C4-2B (cell line): ENCODE results near the gene NPAS3.

Experiments used
- H3K27ac ChIP-seq: fragments of 450-650 bp; 2 replicates; pipeline ENCODE4 v1.5.1; 2017
- ZFX ChIP-seq: fragments of 450-650 bp; IDR thresholded peaks from 2 replicates; pipeline ENCODE4 v1.6.1; 2017
- TF ChIP-seq, protein P1 (sequence below): fragments of 450-650 bp; conservative IDR thresholded peaks from 2 replicates; pipeline ENCODE4 v1.5.1; 2017; ENCODE audit warnings: mild to moderate bottlenecking

Gene NPAS3

DNA sequence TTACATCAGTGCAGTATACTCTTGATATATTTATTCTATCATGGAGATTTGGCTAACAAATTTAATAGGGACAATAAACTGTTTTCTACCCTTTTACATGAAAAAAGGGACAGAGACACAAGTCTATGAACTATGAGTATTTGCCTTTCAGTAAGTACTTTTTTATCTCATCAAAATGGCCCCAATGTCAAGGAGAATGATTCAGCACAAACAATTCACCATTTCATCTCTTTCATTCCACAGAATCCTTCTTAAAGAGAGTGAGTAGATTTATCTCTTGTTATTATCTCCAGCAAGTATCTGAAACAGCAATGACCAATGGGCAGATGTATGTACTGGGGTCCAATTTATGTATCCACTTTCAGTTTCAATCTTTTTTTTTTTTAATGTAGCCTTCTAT lies 447.5 kb downstream of the NPAS3 start:
- H3K27ac ChIP-seq: no peak overlapping the region
- no peak for TF ChIP-seq ZFX
- TF ChIP-seq, protein P1, sequence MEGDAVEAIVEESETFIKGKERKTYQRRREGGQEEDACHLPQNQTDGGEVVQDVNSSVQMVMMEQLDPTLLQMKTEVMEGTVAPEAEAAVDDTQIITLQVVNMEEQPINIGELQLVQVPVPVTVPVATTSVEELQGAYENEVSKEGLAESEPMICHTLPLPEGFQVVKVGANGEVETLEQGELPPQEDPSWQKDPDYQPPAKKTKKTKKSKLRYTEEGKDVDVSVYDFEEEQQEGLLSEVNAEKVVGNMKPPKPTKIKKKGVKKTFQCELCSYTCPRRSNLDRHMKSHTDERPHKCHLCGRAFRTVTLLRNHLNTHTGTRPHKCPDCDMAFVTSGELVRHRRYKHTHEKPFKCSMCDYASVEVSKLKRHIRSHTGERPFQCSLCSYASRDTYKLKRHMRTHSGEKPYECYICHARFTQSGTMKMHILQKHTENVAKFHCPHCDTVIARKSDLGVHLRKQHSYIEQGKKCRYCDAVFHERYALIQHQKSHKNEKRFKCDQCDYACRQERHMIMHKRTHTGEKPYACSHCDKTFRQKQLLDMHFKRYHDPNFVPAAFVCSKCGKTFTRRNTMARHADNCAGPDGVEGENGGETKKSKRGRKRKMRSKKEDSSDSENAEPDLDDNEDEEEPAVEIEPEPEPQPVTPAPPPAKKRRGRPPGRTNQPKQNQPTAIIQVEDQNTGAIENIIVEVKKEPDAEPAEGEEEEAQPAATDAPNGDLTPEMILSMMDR: no peak

DNA sequence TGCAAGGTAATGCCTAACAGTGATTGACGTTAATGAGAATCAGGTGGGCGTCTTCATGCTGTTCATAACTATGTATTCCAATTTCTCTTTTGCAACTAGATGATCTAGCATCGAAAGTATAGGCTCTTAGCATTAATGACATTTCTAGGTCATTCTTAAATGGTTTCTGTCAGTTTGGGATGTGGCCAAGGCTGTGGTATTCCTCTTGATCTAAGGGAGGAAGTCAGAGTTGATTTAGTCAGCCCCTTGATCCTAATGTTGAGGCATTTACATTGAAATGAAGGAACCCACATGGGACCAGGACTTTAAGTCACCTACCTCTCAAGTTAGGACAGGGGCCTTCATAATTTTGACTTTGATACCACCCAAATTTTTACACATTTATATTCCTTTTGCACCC lies 448.1 kb downstream of the NPAS3 start:
- TF ChIP-seq, protein P1: no peak
- TF ChIP-seq ZFX: no peak
- no peak overlapping the region for H3K27ac ChIP-seq

- no peak overlapping the region for H3K27ac ChIP-seq
- TF ChIP-seq ZFX: no peak
- TF ChIP-seq, protein P1: no peak
Measured at GRCh38 chr14:33390335-33390734, 451.7 kb downstream of the NPAS3 start.

- TF ChIP-seq, protein P1: no peak
- TF ChIP-seq ZFX: no peak
Measured at GRCh38 chr14:33393231-33393894, 454.7 kb downstream of the NPAS3 start.

GRCh38 chr14:33393895-33394368 lies 455.3 kb downstream of the NPAS3 start:
- H3K27ac ChIP-seq: no peak overlapping the region

More at GRCh38 chr14:33393231-33393894, 454.7 kb downstream of the NPAS3 start:
- no peak overlapping the region for H3K27ac ChIP-seq

DNA sequence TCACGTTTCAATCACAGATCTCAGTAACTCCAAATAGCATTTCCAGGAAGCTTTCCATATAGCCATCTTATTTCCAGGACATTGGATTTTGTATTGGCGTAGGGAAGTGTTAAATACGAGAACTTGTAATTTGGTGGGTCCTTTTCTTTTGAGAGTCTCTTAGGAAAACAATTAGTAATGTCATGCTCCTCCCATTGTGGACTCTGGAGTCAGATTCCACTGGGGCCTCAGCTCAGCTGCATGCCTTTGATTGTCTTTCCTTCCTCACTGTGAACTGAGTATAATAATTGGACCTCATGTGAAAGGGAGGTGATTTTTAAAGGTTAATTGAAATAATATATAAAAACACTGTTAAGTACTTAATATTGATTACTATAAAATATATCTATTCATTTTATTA lies 462.6 kb downstream of the NPAS3 start:
- TF ChIP-seq, protein P1: no peak
- TF ChIP-seq ZFX: no peak
- no peak overlapping the region for H3K27ac ChIP-seq

More at GRCh38 chr14:33393895-33394368, 455.3 kb downstream of the NPAS3 start:
- TF ChIP-seq ZFX: no peak
- TF ChIP-seq, protein P1: no peak

GRCh38 chr14:33402604-33403003 lies 463.9 kb downstream of the NPAS3 start:
- TF ChIP-seq, protein P1: no peak
- TF ChIP-seq ZFX: no peak
- no peak overlapping the region for H3K27ac ChIP-seq
